HUES6 (cell line): ENCODE data around the gene ST8SIA1.

ENCODE experiments used
- H3K27ac ChIP-seq: 2 replicates; pipeline ENCODE4 v1.7.0; 2013; ENCODE audit warnings: low read depth, mild to moderate bottlenecking, low read length, inconsistent platforms
- H3K27me3 ChIP-seq: 2 replicates; pipeline ENCODE4 v1.6.1; 2013; ENCODE audit warnings: low read length; ENCODE audit not compliant: control insufficient read depth, insufficient read depth
- H3K36me3 ChIP-seq: 2 replicates; pipeline ENCODE4 v1.6.1; 2013; ENCODE audit warnings: low read length; ENCODE audit not compliant: control insufficient read depth, insufficient read depth
- H3K4me1 ChIP-seq: 2 replicates; pipeline ENCODE4 v1.6.1; 2013; ENCODE audit warnings: low read length; ENCODE audit not compliant: control insufficient read depth, insufficient read depth
- H3K4me3 ChIP-seq: 2 replicates; pipeline ENCODE4 v1.5.1; 2013; ENCODE audit warnings: low read depth, low read length
- H3K9ac ChIP-seq: one replicate; pipeline ENCODE4 v1.6.1; 2013; ENCODE audit warnings: mild to moderate bottlenecking, low read length
- H3K9me3 ChIP-seq: 2 replicates; pipeline ENCODE4 v1.6.1; 2013; ENCODE audit warnings: low read depth, low read length; ENCODE audit not compliant: control insufficient read depth, insufficient read depth

The ST8SIA1 gene

GRCh38 chr12:22283006-22283506 lies 51.5 kb downstream of the ST8SIA1 start:
- Histone ChIP-seq H3K36me3 (no peaks in the 10 kb centered on the region), H3K9ac (no peak overlapping the region), H3K9me3 (no peaks in the 10 kb centered on the region), H3K27me3 (no peaks in the 10 kb centered on the region; the same call in 1 of the 2 replicates), H3K4me1 (peaks cover 3% of the 10 kb centered on the region), H3K27ac (no peak overlapping the region), H3K4me3 (no peak overlapping the region)

- no peak overlapping the region for H3K4me3 ChIP-seq
- H3K4me1 ChIP-seq, result no peaks in the 10 kb centered on the region
- H3K27ac ChIP-seq, result no peak overlapping the region
- no peaks in the 10 kb centered on the region for H3K9me3 ChIP-seq
- H3K27me3 ChIP-seq, result no peaks in the 10 kb centered on the region
- no peak overlapping the region for H3K9ac ChIP-seq
- no peaks in the 10 kb centered on the region for H3K36me3 ChIP-seq
Measured at GRCh38 chr12:22282283-22282682, 52.2 kb downstream of the ST8SIA1 start.

GRCh38 chr12:22276867-22277266 lies 57.6 kb downstream of the ST8SIA1 start:
- Histone ChIP-seq H3K27ac (no peak overlapping the region), H3K9me3 (no peaks in the 10 kb centered on the region), H3K4me1 (no peaks in the 10 kb centered on the region; the same call in 1 of the 2 replicates), H3K4me3 (no peak overlapping the region), H3K9ac (no peak overlapping the region), H3K27me3 (no peaks in the 10 kb centered on the region), H3K36me3 (no peaks in the 10 kb centered on the region)

GRCh38 chr12:22276313-22276712 lies 58.2 kb downstream of the ST8SIA1 start:
- no peak overlapping the region for H3K9ac ChIP-seq
- H3K4me1 ChIP-seq, result no peaks in the 10 kb centered on the region; the same call in 1 of the 2 replicates
- H3K27me3 ChIP-seq, result no peaks in the 10 kb centered on the region
- H3K4me3 ChIP-seq, result no peak overlapping the region
- no peak overlapping the region; the same call in 1 of the 2 replicates for H3K27ac ChIP-seq
- no peaks in the 10 kb centered on the region for H3K36me3 ChIP-seq
- no peaks in the 10 kb centered on the region for H3K9me3 ChIP-seq

GRCh38 chr12:22275843-22276242 lies 58.7 kb downstream of the ST8SIA1 start:
- no peaks in the 10 kb centered on the region for H3K9me3 ChIP-seq
- H3K9ac ChIP-seq, result no peak overlapping the region
- no peaks in the 10 kb centered on the region; the same call in 1 of the 2 replicates for H3K4me1 ChIP-seq
- no peak overlapping the region for H3K4me3 ChIP-seq
- no peaks in the 10 kb centered on the region for H3K36me3 ChIP-seq
- no peaks in the 10 kb centered on the region for H3K27me3 ChIP-seq
- H3K27ac ChIP-seq, result no peak overlapping the region; the same call in 1 of the 2 replicates

GRCh38 chr12:22272335-22273151 lies 62.0 kb downstream of the ST8SIA1 start:
- no peaks in the 10 kb centered on the region for H3K36me3 ChIP-seq

GRCh38 chr12:22271023-22271422 lies 63.5 kb downstream of the ST8SIA1 start:
- H3K9ac ChIP-seq, result no peak overlapping the region
- H3K27me3 ChIP-seq, result no peaks in the 10 kb centered on the region
- H3K4me3 ChIP-seq, result no peak overlapping the region
- no peaks in the 10 kb centered on the region; the same call in 1 of the 2 replicates for H3K4me1 ChIP-seq
- no peaks in the 10 kb centered on the region for H3K9me3 ChIP-seq
- H3K27ac ChIP-seq, result no peak overlapping the region
- no peaks in the 10 kb centered on the region for H3K36me3 ChIP-seq

More at GRCh38 chr12:22272335-22273151, 62.0 kb downstream of the ST8SIA1 start:
- Histone ChIP-seq H3K4me3 (no peak overlapping the region), H3K27me3 (no peaks in the 10 kb centered on the region), H3K9me3 (no peaks in the 10 kb centered on the region), H3K4me1 (no peaks in the 10 kb centered on the region; the same call in 1 of the 2 replicates), H3K27ac (no peak overlapping the region), H3K9ac (no peak overlapping the region)

- Histone ChIP-seq H3K4me1 (no peaks in the 10 kb centered on the region), H3K9me3 (no peaks in the 10 kb centered on the region), H3K27ac (no peak overlapping the region), H3K9ac (no peak overlapping the region), H3K4me3 (no peak overlapping the region), H3K27me3 (no peaks in the 10 kb centered on the region), H3K36me3 (no peaks in the 10 kb centered on the region)
Measured at GRCh38 chr12:22268973-22269372, 65.5 kb downstream of the ST8SIA1 start.

GRCh38 chr12:22268406-22268805 lies 66.1 kb downstream of the ST8SIA1 start:
- Histone ChIP-seq H3K27me3 (no peaks in the 10 kb centered on the region), H3K4me1 (no peaks in the 10 kb centered on the region), H3K4me3 (no peak overlapping the region), H3K9me3 (no peaks in the 10 kb centered on the region), H3K36me3 (no peaks in the 10 kb centered on the region), H3K27ac (no peak overlapping the region), H3K9ac (no peak overlapping the region)

GRCh38 chr12:22266101-22266500 lies 68.4 kb downstream of the ST8SIA1 start:
- Histone ChIP-seq H3K4me3 (no peak overlapping the region), H3K27me3 (no peaks in the 10 kb centered on the region), H3K27ac (no peak overlapping the region), H3K9ac (no peak overlapping the region), H3K4me1 (peaks cover 15% of the 10 kb centered on the region), H3K9me3 (no peaks in the 10 kb centered on the region), H3K36me3 (no peaks in the 10 kb centered on the region)

GRCh38 chr12:22264380-22264779 lies 70.1 kb downstream of the ST8SIA1 start:
- no peaks in the 10 kb centered on the region for H3K27me3 ChIP-seq
- H3K36me3 ChIP-seq, result no peaks in the 10 kb centered on the region
- no peak overlapping the region for H3K4me3 ChIP-seq
- no peak overlapping the region for H3K27ac ChIP-seq
- no peak overlapping the region for H3K9ac ChIP-seq
- no peaks in the 10 kb centered on the region for H3K9me3 ChIP-seq
- peaks cover 15% of the 10 kb centered on the region for H3K4me1 ChIP-seq
